ENCODE data around the gene RNF44.

The RNF44 gene

GRCh38 chr5:176534640-176535039 is 2.6 kb downstream of the RNF44 start:
- DNase-seq = no peak

- DNase-seq = no peak
Measured at GRCh38 chr5:176533894-176534611, 3.1 kb downstream of the RNF44 start.

GRCh38 chr5:176533390-176533789 is 3.8 kb downstream of the RNF44 start:
- DNase-seq = no peak

- DNase-seq = no peak
Measured at GRCh38 chr5:176532795-176533194, 4.4 kb downstream of the RNF44 start.

- no peak for DNase-seq
Measured at GRCh38 chr5:176531902-176532493, 5.2 kb downstream of the RNF44 start.

GRCh38 chr5:176530983-176531901 is 6.0 kb downstream of the RNF44 start:
- no peak for DNase-seq

- no peak for DNase-seq
Measured at GRCh38 chr5:176530393-176530982, 6.7 kb downstream of the RNF44 start.

GRCh38 chr5:176529741-176530141 is 7.5 kb downstream of the RNF44 start:
- DNase-seq = no peak

GRCh38 chr5:176529116-176529740 is 8.0 kb downstream of the RNF44 start:
- no peak for DNase-seq

- no peak for DNase-seq
Measured at GRCh38 chr5:176528761-176529115, 8.5 kb downstream of the RNF44 start.

GRCh38 chr5:176528301-176528700 is 8.9 kb downstream of the RNF44 start:
- no peak for DNase-seq

GRCh38 chr5:176527246-176528222 is 9.7 kb downstream of the RNF44 start:
- no peak for DNase-seq

GRCh38 chr5:176526462-176526861 is 10.7 kb downstream of the RNF44 start:
- no peak for DNase-seq

- no peak for DNase-seq
Measured at GRCh38 chr5:176525677-176526076, 11.5 kb downstream of the RNF44 start.

GRCh38 chr5:176524987-176525386 is 12.2 kb downstream of the RNF44 start:
- DNase-seq = no peak

- no peak for DNase-seq
Measured at GRCh38 chr5:176524138-176524537, 13.1 kb downstream of the RNF44 start.

GRCh38 chr5:176521699-176522263 is 15.4 kb downstream of the RNF44 start:
- DNase-seq = no peak

- no peak for DNase-seq
Measured at GRCh38 chr5:176521286-176521685, 15.9 kb downstream of the RNF44 start.

- DNase-seq = no peak
Measured at GRCh38 chr5:176519810-176520720, 17.1 kb downstream of the RNF44 start.

- DNase-seq = no peak
Measured at GRCh38 chr5:176517053-176517661, 20.0 kb downstream of the RNF44 start.

Measured in amniotic stem cell (primary cell).